HG03175 (cell line): ENCODE measurements around the gene MED16.
"Not testable (repeated sequence)": the region's sequence is repeated elsewhere in the genome, so short reads cannot be mapped to it uniquely, and the experiment has no call there.

Experiments used
- ATAC-seq: cut with Tn5 transposase; IDR thresholded peaks from one replicate; pipeline ENCODE4 v1.9.1; 2021; ENCODE audit warnings: mild to moderate bottlenecking, moderate library complexity; ENCODE audit not compliant: unreplicated experiment

Gene MED16

DNA sequence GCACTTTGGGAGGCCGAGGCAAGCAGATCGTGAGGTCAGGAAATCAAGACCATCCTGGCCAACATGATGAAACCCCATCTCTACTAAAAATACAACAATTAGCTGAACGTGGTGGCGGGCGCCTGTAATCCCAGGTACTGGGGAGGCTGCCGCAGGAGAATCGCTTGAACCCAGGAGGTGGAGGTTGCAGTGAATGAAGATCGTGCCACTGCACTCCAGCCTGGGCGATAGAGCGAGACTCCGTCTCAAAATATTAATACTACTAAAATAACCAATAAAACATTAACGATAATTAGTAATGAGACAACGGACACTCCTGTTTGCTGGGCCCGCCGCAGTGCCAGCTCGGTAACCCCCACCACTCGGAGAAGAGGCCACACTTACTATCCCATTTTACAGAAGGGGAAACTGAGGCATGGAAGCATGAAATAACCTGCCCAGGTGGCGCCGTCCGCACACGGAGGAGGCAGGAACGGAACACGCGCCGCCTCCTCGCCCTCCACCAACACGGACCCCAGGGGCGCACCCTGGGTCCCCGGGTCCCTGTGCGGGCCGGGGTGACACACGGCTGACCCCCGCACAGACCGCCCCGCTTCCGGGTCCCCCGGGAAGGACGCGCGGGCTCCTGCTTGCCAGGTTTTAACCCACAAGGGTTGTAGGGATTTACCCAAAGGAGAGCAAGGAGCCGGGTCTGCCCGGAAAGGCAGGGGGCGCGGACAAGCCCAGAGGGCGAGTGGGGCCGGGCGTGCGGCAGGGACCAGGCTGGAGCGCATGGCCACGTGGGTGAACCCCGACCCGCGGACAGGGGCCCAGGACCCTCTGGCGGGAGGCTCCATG is 18.4 kb upstream of the MED16 start:
- no peak for ATAC-seq

GRCh38 chr19:907183-907853 is 14.3 kb upstream of the MED16 start:
- ATAC-seq, result no peak

GRCh38 chr19:906480-906879 is 13.5 kb upstream of the MED16 start:
- no peak for ATAC-seq

GRCh38 chr19:904545-904944 is 11.6 kb upstream of the MED16 start:
- ATAC-seq, result no peak

- no peak for ATAC-seq
Measured at GRCh38 chr19:903266-903797, 10.3 kb upstream of the MED16 start.

GRCh38 chr19:902446-903226 is 9.6 kb upstream of the MED16 start:
- ATAC-seq, result no peak

- no peak for ATAC-seq
Measured at GRCh38 chr19:902093-902370, 9.0 kb upstream of the MED16 start.

DNA sequence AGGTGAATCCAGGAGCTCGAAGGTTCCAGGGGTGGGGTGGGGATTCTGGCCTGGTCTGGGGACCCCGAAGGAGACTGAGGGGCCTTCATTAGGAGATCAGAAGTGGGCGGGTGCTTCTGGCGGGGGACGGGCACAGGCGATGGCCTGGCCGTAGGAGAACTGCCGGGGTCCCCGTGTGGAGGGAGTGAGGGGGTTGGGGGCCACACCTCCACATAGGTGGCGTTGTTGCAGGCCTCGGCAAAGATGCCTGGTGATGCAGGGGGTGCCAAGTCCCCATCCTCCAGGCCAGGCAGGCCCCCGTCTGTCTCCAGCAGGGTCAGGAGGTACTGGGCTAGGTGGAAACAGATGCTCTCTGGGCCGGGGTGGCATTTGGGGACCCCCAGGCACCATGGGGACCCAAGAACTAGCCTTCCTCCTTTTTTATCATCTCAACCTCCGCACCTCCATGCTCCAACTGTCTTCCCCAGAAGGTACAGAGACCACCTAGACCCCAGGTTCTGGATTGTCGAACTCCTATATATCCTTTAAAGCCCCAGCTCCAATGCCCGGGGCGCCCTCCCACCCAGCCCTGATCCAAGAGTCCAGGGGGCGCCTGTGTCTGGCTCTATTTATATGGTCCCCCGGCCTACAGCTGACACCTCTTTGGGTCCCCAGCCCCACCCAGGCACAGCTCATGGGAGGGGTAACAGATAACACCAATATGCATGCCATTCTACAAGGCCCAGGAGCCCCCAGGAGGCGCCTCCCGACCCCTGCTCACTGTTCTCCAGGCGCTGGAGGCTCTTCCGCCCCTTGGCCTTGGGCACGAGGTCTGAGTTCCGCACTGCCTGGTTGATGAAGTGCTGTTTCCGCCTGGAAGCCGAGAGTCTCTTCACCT is 8.5 kb upstream of the MED16 start:
- no peak for ATAC-seq

GRCh38 chr19:900302-901111 is 7.5 kb upstream of the MED16 start:
- ATAC-seq, result no peak

DNA sequence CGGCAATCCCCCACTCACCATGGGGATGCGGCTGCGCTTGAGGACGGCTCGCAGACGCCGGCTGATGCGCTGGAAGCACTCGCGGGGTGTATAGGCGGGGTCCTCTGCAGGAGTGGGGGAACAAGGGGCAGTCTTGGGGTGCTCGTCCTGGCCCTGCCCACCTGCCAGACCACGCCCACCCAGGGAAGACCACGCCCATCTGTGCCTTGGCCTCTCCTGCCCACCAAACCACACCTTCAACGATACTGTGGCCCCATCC is 7.0 kb upstream of the MED16 start:
- no peak for ATAC-seq

DNA sequence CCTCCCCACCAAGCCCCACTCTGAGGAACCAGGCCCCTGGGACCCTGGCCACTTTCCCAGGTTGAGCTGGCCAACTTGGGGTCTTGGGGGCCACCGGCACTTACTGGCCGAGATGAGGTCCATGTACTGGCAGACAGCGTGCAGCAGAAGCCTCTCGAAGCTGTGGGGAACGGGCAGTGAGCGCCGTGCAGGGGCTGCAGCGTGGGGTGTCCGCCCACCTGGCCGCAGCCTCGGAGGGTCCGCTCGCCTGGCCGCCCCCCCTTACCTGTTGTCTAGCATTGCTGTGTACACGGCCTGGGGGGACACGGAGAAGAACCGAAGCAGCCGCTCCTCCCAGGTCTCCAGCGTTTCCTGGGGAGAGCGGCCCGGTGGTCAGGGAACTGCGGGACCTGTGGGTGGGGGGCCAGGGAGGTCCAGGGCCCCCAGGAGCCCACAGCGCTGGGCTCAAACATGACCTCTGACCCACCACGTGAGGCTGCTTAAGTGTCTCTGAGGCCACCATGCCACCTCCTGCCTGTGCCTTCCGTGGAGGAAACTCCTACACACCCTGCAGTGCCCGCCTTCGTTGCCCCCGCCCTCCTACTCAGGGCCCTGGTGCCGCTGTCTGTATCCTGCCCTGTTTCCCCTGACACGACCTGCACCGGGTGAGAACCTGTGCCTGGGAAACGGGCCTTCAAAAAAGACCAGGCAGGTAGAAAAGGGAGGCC is 6.5 kb upstream of the MED16 start:
- no peak for ATAC-seq

DNA sequence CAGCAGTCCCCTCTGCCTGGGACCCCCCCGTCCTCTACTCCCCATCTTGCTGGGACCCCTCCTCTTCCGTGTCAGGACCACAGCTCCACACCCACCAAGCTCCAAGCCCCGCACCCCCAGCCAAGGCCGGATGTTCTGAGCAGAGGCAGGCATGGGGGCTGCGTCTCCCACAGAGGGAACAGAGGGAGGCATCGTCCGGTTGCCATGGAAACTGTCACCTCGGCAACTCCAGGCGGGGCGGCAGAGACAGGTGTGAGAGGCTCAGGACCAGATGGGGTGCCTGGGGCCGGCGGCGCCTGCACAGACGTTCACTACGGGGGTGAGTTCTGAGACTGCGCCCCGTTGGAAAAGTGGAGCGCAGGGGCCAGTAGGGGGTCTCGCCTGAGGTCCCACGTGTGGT is 5.7 kb upstream of the MED16 start:
- no peak for ATAC-seq

DNA sequence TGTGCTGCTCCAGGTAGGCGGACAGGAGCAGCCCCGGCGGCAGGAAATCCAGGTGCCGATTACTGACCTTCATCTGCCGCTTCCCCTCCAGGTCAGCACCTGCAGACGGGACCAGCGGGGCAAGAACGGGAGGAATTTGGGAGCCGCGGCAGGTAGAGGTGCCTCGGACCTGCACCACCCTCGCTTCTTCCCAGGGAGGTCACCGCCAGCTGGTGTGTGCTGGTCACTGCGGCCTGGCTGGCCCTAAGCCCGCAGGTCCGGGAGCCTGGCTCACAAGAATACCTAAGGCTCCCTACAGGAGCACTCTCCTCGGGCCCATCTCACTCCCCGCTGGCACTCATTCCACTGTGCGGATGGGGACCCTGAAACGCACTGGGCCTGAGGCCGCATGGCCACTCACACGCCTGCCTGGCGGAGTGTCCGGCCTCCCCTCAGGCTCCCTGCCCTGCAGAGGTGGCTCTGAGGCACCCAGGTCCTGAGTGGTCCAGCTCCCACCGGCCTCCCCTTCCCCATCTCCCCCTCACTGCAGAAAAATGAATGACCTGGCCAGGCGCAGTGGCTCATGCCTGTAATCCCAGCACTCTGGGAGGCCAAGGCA is 4.6 kb upstream of the MED16 start:
- ATAC-seq, result no peak

- no peak for ATAC-seq
Measured at GRCh38 chr19:896999-897398, 4.0 kb upstream of the MED16 start.

- no peak for ATAC-seq
Measured at GRCh38 chr19:896434-896833, 3.4 kb upstream of the MED16 start.

GRCh38 chr19:892243-892893 is 619 bp downstream of the MED16 start:
- ATAC-seq, result no peak

- ATAC-seq, result not testable (repeated sequence)
Measured at GRCh38 chr19:891421-892200, 1.4 kb downstream of the MED16 start.

DNA sequence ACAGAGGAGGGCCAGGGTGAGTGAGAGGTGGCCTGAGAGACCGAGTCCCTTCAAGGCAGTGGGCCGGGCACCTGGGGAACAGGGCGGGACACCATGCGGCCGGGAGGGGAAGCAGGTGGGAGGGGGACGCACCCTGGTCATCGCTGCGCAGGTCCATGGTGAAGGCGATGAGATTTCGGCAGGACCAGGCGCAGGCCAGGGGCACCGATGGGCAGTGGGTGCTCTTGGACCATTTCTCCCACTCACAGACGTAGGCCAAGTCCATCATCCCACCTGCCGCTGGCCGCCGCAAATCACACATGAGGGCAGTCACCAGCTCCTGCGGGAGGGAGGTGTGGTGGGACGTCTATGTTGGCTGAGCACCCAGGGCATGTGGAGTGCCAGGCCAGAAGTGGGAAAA is 2.2 kb downstream of the MED16 start:
- ATAC-seq, result no peak
